ENCODE data around the gene DUSP16.

Gene DUSP16

DNA sequence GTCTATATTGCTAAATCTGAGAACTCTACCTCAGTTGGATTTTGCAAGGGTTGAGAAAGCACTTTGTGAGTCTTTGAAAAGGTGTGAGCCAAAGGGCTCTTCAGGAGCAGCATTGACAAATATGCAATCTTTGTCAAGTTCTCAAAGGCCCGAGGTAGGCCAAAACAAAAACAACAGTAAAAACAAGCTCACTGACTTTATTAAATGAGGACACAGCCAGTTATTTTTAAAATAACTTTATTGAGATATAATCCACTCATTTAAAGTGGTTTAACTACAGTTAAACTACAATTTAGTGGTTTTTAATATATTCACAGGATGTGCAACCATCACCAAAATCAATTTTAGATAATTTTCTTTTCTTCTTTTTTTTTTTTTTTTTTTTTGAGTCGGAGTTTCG, 47.0 kb upstream of the DUSP16 start:
- Histone ChIP-seq H4K12ac (ENCODE audit: low read depth, low read length) (no peak overlapping the region), H3K4me2 (ENCODE audit: low read length) (no peak overlapping the region), H3K4ac (ENCODE audit: low read depth, low read length) (no peak overlapping the region), H3K18ac (ENCODE audit: low read length) (no peak overlapping the region), H3K14ac (ENCODE audit: low read length) (no peak overlapping the region), H3K9ac (ENCODE audit: low read length) (no peak overlapping the region), H3K9me3 (ENCODE audit: insufficient read depth, low read depth, low read length) (no peaks in the 10 kb centered on the region), H3K27ac (ENCODE audit: low read depth, low read length) (no peak overlapping the region), H2BK5ac (ENCODE audit: low read depth, low read length, poor library complexity) (no peak overlapping the region), H3K4me1 (ENCODE audit: control insufficient read depth in 1 of 2, insufficient read depth in 2 of 2, low read length in 2 of 2) (peaks cover 0 to 4% of the 10 kb centered on the region in 2 experiments), H2BK120ac (ENCODE audit: insufficient read depth, low read length, poor library complexity) (no peak overlapping the region), H3K23ac (ENCODE audit: low read length) (no peak overlapping the region), H3K27me3 (ENCODE audit: insufficient read depth, low read length) (no peaks in the 10 kb centered on the region), H4K91ac (ENCODE audit: low read depth, low read length) (no peak overlapping the region), H3K79me2 (ENCODE audit: control insufficient read depth, insufficient read depth, low read length, poor library complexity) (peaks cover 5% of the 10 kb centered on the region), H2AK5ac (ENCODE audit: low read length) (no peak overlapping the region), H3K4me3 (ENCODE audit: low read depth, low read length) (no peak overlapping the region), H3K79me1 (ENCODE audit: low read length) (peaks cover 7% of the 10 kb centered on the region), H2AFZ (ENCODE audit: insufficient read depth, low read length, poor library complexity) (no peak overlapping the region), H3K36me3 (ENCODE audit: control insufficient read depth in 1 of 2, insufficient read depth in 2 of 2, low read length in 2 of 2) (no peaks in the 10 kb centered on the region), H2BK12ac (ENCODE audit: low read length) (no peak overlapping the region), H4K8ac (ENCODE audit: low read depth, low read length) (no peak overlapping the region)
- DNase-seq = no peak
- no CpG with 5 or more reads among the region's 3 CpGs for WGBS (ENCODE audit: extremely low coverage, insufficient coverage, insufficient read length)

DNA sequence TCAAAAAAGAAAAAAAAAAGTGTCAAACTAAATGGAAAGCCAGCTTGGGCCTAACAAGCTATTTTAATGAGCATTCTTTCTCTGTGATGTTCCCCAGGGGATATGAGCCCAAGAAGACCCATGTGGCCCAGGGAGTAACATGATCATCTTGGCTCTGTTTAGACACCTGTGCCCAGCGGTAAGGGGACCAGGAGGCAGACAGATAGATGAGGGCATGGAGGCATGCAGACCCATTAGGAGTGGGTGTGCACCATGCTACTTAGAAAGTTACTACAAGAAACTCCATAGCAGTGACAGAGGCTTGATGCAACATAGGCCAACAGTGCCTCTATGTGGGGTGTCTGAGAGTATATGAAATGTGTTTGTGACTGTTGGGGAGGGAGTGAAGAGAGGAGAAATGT, 45.9 kb upstream of the DUSP16 start:
- Histone ChIP-seq H3K9me3 (ENCODE audit: insufficient read depth, low read depth, low read length) (no peaks in the 10 kb centered on the region), H2AFZ (ENCODE audit: insufficient read depth, low read length, poor library complexity) (no peak overlapping the region), H4K8ac (ENCODE audit: low read depth, low read length) (no peak overlapping the region), H3K18ac (ENCODE audit: low read length) (no peak overlapping the region), H3K4me3 (ENCODE audit: low read depth, low read length) (no peak overlapping the region), H3K4ac (ENCODE audit: low read depth, low read length) (no peak overlapping the region), H2BK12ac (ENCODE audit: low read length) (no peak overlapping the region), H3K4me2 (ENCODE audit: low read length) (no peak overlapping the region), H3K9ac (ENCODE audit: low read length) (no peak overlapping the region), H2BK120ac (ENCODE audit: insufficient read depth, low read length, poor library complexity) (no peak overlapping the region), H4K91ac (ENCODE audit: low read depth, low read length) (no peak overlapping the region), H3K36me3 (ENCODE audit: control insufficient read depth in 1 of 2, insufficient read depth in 2 of 2, low read length in 2 of 2) (no peaks in the 10 kb centered on the region), H3K27ac (ENCODE audit: low read depth, low read length) (no peak overlapping the region), H3K23ac (ENCODE audit: low read length) (no peak overlapping the region), H2BK5ac (ENCODE audit: low read depth, low read length, poor library complexity) (no peak overlapping the region), H3K79me2 (ENCODE audit: control insufficient read depth, insufficient read depth, low read length, poor library complexity) (peaks cover 5% of the 10 kb centered on the region), H4K12ac (ENCODE audit: low read depth, low read length) (no peak overlapping the region), H3K79me1 (ENCODE audit: low read length) (peaks cover 7% of the 10 kb centered on the region), H3K27me3 (ENCODE audit: insufficient read depth, low read length) (no peaks in the 10 kb centered on the region), H3K14ac (ENCODE audit: low read length) (no peak overlapping the region), H3K4me1 (ENCODE audit: control insufficient read depth in 1 of 2, insufficient read depth in 2 of 2, low read length in 2 of 2) (peaks cover 0 to 4% of the 10 kb centered on the region in 2 experiments), H2AK5ac (ENCODE audit: low read length) (no peak overlapping the region)
- WGBS (ENCODE audit: extremely low coverage, insufficient coverage, insufficient read length) = no CpG with 5 or more reads among the region's 1 CpG
- peak in 1 of 2 donors; percentile 10 for DNase-seq

- Histone ChIP-seq H2BK12ac (ENCODE audit: low read length) (no peak overlapping the region), H4K91ac (ENCODE audit: low read depth, low read length) (no peak overlapping the region), H2BK120ac (ENCODE audit: insufficient read depth, low read length, poor library complexity) (no peak overlapping the region), H3K9me3 (ENCODE audit: insufficient read depth, low read depth, low read length) (no peaks in the 10 kb centered on the region), H3K4me3 (ENCODE audit: low read depth, low read length) (no peak overlapping the region), H3K79me1 (ENCODE audit: low read length) (peaks cover 6% of the 10 kb centered on the region), H3K4ac (ENCODE audit: low read depth, low read length) (no peak overlapping the region), H2BK5ac (ENCODE audit: low read depth, low read length, poor library complexity) (no peak overlapping the region), H3K36me3 (ENCODE audit: control insufficient read depth in 1 of 2, insufficient read depth in 2 of 2, low read length in 2 of 2) (no peaks in the 10 kb centered on the region), H3K9ac (ENCODE audit: low read length) (no peak overlapping the region), H3K4me2 (ENCODE audit: low read length) (no peak overlapping the region), H3K79me2 (ENCODE audit: control insufficient read depth, insufficient read depth, low read length, poor library complexity) (peaks cover 5% of the 10 kb centered on the region), H4K12ac (ENCODE audit: low read depth, low read length) (no peak overlapping the region), H3K27ac (ENCODE audit: low read depth, low read length) (no peak overlapping the region), H3K4me1 (ENCODE audit: control insufficient read depth in 1 of 2, insufficient read depth in 2 of 2, low read length in 2 of 2) (no peaks in the 10 kb centered on the region), H3K23ac (ENCODE audit: low read length) (no peak overlapping the region), H2AK5ac (ENCODE audit: low read length) (no peak overlapping the region), H4K8ac (ENCODE audit: low read depth, low read length) (no peak overlapping the region), H2AFZ (ENCODE audit: insufficient read depth, low read length, poor library complexity) (no peak overlapping the region), H3K27me3 (ENCODE audit: insufficient read depth, low read length) (no peaks in the 10 kb centered on the region), H3K18ac (ENCODE audit: low read length) (no peak overlapping the region), H3K14ac (ENCODE audit: low read length) (no peak overlapping the region)
- peak in 1 of 2 donors; percentile 43 for DNase-seq
- no CpG with 5 or more reads among the region's 7 CpGs for WGBS (ENCODE audit: extremely low coverage, insufficient coverage, insufficient read length)
These were observed 44.3 kb upstream of the DUSP16 start for GRCh38 chr12:12606781-12607589.

- Histone ChIP-seq H3K14ac (ENCODE audit: low read length) (no peak overlapping the region), H4K12ac (ENCODE audit: low read depth, low read length) (no peak overlapping the region), H2BK12ac (ENCODE audit: low read length) (no peak overlapping the region), H2AFZ (ENCODE audit: insufficient read depth, low read length, poor library complexity) (no peak overlapping the region), H3K9me3 (ENCODE audit: insufficient read depth, low read depth, low read length) (no peaks in the 10 kb centered on the region), H3K27me3 (ENCODE audit: insufficient read depth, low read length) (no peaks in the 10 kb centered on the region), H3K27ac (ENCODE audit: low read depth, low read length) (no peak overlapping the region), H3K79me1 (ENCODE audit: low read length) (peaks cover 2% of the 10 kb centered on the region), H3K4me1 (ENCODE audit: control insufficient read depth in 1 of 2, insufficient read depth in 2 of 2, low read length in 2 of 2) (peaks cover 3% of the 10 kb centered on the region in 2 experiments), H2BK120ac (ENCODE audit: insufficient read depth, low read length, poor library complexity) (no peak overlapping the region), H3K23ac (ENCODE audit: low read length) (no peak overlapping the region), H4K91ac (ENCODE audit: low read depth, low read length) (no peak overlapping the region), H3K4ac (ENCODE audit: low read depth, low read length) (no peak overlapping the region), H3K36me3 (ENCODE audit: control insufficient read depth in 1 of 2, insufficient read depth in 2 of 2, low read length in 2 of 2) (no peaks in the 10 kb centered on the region), H3K79me2 (ENCODE audit: control insufficient read depth, insufficient read depth, low read length, poor library complexity) (no peaks in the 10 kb centered on the region), H3K18ac (ENCODE audit: low read length) (no peak overlapping the region), H2AK5ac (ENCODE audit: low read length) (no peak overlapping the region), H2BK5ac (ENCODE audit: low read depth, low read length, poor library complexity) (no peak overlapping the region), H3K4me2 (ENCODE audit: low read length) (no peak overlapping the region), H3K4me3 (ENCODE audit: low read depth, low read length) (no peak overlapping the region), H3K9ac (ENCODE audit: low read length) (no peak overlapping the region), H4K8ac (ENCODE audit: low read depth, low read length) (no peak overlapping the region)
- no CpG with 5 or more reads among the region's 5 CpGs for WGBS (ENCODE audit: extremely low coverage, insufficient coverage, insufficient read length)
- DNase-seq = no peak
These were observed 42.1 kb upstream of the DUSP16 start for GRCh38 chr12:12604740-12605139.
